Measurements from ENCODE around the gene SRP68. TPM values are rescaled to one million over a fixed set of nuclear protein-coding genes. Genes with fewer than 3 reads are reported as not detected.

Gene SRP68
- polyA plus RNA-seq, 4 donors, result 87.6 to 114 (median 109) TPM

DNA sequence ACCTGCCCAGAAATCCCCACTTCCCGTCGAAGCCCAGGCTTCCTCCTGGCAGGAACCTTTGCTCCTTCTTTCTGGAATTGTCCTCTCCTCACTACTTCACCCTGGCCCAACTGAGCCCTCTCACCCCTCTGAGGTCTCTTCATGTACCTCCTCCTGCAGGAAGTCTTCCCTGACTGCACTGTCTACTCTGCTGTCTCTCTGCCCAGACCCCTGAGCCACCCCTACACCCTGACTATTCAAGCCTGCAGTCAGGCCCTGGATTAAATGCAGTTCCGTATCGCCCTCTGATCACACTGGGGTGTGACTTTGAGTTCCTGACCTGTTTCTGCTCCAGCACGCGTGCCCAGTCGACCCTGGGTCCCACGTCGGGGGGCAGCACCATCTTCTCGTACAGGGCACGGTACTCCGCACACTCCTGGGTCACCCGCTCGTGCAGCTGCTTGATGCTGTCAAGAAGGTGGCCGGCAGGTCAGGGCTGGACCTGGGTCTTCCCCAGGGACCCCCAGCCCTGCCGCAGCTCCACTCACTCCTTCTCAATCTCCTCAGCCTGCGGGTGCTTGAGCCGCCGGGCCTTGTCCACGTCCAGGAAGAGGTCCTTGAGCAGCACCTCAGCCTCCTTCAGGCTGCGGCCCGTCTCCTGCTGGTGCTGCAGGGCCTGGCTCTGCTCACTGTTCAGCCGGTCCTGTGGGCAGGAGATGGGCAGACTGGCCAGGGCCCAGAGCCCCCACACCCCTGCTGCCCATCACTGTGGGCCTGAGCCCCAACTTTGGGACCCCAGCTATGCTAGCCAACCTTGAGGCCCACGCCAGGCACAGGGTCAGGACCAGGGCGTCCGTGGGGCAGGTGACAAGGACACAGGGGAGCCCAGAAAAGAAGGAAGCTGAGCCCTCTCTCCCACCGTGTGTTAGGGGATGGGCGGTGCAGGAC is 49.1 kb downstream of the SRP68 start:
- no peak for DNase-seq (ENCODE audit: low read depth in 4 of 4, low spot score in 3 of 4)

DNA sequence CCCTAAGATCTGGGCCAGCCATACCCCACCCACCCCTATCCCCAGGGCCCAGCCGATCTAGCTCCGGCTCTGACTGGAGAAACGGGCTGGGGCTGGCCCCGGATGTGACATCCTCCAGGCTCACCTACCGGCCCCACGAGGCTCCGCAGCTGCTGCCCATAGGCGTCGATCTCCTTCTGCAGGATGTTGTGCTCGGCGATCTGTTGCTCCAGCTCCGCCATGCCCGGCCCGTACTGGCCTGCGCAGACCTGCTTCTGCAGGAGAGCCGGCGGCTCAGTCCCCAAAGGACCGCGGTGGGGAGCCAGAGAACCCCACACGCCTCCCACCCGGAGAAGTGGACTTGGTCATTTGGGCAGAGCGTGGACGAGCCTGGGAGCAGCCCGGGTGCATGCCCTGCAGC is 50.0 kb downstream of the SRP68 start:
- no peak for DNase-seq (ENCODE audit: low read depth in 4 of 4, low spot score in 3 of 4)

DNA sequence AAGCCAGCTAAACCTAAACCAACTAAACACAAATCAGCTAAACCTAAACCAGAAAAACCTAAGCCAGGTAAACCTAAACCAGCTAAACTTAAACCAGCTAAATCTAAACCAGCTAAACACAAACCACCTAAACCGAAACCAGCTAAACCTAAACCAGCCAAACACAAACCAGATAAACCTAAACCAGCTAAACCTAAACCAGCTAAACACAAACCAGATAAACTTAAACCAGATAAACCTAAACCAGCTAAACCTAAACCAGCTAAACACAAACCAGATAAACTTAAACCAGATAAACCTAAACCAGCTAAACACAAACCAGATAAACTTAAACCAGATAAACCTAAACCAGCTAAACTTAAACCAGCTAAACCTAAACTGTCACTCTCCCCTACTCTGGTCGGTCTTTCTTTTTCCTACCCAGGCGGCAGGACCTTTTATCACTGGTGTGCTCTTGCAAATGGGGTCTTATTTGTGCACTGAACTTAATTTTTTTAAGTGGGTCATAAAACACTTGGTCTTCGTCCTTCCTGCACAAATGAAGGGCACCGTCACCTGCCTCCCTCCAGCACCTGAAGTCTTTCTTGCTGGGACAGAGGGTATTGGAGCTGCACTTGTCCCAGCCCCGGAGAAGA is 52.4 kb downstream of the SRP68 start:
- no peak for DNase-seq (ENCODE audit: low read depth in 4 of 4, low spot score in 3 of 4)

DNA sequence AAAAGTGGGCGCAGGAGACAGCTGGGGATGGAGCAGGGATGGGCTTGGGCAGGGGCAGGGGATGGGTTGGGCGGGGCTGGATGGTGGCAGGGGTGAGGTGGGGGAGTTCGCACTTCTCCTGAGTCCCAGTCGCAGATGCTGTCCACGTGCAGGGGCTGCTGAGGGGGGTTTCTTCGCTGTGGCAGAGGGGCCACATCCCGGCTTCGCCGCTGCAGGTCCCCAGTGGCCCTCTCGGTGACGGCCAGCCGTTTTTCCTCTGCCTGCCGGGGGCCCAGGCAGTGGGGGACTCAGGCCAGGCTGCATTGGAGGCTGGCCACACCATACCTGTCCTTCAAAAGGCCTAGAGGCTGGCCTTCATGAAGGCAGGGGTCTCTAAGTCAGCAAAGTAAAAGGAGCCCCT is 53.5 kb downstream of the SRP68 start:
- DNase-seq (ENCODE audit: low read depth in 4 of 4, low spot score in 3 of 4), result no peak

DNA sequence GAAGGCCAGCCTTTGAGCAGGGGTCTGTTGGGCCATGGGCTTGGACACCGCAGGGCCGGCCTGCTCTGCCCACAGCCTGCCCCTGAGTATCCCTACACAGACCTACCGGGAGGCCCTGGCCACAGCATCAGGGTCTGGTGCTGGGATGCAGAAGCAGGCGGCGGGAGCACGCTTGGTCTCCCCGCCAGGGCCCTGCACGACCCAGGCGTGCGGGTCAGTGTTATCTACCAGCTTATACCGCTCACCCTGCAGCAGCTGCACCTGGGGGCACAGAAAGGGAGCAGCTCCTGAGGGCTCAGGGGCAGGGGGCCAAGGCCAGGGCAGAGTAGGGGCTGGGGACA is 54.0 kb downstream of the SRP68 start:
- DNase-seq (ENCODE audit: low read depth in 4 of 4, low spot score in 3 of 4), result no peak

DNA sequence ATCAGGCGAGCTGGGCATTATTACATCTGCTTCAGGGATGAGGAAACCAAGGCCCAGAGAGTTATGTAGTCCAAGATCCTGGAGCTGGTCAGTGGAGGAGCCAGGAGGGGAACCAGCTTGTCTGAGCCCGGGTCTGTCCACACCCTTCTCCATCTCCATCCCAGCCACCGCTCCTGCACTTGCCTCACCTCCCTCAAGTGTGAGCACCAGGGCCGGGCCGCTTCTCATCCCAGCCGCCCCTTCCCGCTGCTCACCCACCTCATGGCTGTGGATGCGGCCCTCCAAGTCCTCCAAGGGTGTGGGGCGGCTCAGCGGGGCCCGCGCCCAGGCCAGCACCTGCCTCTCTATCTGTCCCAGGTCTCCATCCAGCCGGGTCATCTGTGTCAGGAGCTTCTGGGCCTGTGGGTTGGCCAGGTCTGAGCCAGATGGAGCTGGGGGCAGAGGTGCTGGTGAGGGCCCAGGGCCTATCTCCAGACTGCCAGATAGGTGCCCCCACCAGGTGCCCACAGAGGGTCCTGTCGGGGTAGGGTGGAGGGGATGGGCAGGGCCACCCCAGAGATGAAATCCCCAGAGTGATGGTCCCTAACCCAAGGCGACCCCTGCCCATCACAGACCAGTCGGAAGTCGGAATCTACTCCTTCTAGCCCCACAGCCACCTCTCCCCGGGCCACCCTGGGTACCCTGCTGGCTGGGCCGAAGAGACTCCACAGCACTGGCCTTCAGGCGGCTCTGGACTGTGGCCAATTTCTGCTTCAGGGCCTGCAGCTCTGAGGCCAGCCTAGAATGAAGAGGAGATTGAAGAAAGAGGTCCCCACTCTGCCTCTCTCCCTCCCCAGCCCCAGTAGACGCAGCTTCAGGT is 54.6 kb downstream of the SRP68 start:
- no peak for DNase-seq (ENCODE audit: low read depth in 4 of 4, low spot score in 3 of 4)

DNA sequence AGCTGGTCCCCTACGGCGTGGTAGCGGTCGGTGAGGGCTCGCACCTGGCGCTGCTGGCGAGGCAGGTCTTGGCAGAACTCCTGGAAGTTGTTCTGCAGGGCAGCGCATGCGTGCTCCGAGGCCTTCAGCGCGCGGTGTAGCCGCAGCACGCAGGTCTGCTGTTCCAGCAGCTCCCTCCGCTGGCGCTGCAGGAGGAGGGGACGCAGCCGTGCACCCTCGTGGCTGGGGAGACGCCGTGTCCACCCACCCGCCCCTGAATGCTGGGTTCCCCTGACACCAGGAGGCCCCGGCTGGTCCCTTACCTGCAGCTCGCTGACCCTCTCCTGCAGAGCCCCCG is 57.4 kb downstream of the SRP68 start:
- no peak for DNase-seq (ENCODE audit: low read depth in 4 of 4, low spot score in 3 of 4)

DNA sequence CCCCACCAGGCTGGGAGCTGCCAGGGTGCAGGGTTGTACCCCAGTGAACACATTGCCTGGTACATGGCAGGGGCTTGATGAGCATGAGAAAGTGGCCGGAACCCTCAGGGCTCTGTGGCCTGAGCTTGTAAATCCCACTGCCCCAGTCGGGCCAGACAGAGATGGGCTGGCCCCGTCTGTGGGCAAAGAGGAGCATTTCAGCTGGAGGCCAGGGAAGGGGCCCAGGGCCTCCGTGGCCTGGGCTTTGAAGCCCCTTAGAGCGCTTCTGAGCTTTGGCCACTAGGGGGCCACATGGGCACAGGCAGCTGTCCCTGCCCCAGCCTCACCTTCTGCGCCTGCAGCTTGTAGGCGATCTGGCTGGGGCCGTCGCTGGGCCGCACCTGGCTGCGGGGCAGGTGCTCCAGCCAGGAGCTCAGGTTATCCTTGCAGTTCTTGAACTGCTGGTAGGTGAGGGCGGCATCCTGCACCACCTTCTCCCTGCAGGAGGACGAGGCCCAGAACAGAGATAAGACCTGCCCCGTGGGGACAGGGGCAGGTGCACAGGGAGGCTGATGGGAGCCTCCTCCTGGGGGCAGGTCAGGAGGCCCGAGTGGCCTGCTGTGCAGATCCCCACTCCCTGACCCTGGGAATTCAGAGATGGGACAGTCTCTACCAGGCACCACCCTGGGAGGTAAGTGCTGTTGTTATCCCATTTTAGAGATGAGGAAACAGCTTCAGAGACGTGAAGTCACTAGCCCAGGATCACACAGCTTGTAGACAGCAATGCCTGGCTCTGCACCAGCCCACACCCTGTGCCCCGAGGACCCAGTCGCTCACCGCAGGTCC is 58.0 kb downstream of the SRP68 start:
- DNase-seq (ENCODE audit: low read depth in 4 of 4, low spot score in 3 of 4), result peak in 1 of 4 donors; percentile 65

DNA sequence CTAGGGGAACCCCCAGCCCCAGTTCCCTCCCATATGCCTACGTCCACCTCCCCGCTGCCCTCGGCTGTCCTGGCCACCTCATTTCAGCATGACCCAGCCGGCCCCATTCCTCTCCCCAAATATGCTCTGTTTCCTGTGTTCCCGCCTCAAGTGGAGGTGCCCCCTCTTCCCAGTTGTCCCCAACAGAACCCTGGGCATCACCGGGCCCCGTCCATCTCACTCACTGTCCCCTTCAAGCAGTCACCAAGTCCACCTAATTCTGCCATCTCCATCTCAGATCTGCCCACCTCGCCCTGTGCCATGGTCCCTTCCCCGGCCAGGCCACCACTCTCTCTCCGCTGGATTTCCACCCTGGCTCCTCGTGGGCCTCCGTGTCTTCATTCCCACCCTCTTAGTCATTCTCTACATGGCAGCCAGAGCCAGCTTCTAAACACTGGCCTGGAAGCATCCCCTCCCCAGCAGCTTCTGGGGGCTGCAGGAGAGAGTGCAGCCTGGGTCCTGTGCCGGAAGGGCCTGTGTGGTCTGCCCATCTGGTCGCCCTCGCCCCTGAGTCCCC is 58.9 kb downstream of the SRP68 start:
- no peak for DNase-seq (ENCODE audit: low read depth in 4 of 4, low spot score in 3 of 4)

DNA sequence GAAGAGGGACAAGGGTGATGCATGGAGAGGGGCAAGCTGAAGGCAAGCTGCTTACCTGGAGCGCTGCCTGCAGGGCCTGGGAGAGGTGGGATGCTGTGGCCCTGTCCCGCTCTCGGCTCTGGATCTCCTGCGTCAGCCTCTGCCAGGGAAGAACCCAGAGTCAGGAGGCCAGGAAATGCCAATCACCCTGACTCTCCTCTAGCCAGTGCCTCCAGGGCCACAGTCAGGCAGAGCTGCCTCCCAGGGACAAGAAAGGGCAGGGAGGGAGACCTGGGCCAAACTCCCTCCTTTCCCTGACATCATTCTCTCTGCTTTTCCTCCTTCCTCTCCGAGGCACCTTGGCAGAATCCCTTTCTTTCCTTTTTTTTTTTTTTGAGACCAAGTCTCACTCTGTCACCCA is 60.4 kb downstream of the SRP68 start:
- no peak for DNase-seq (ENCODE audit: low read depth in 4 of 4, low spot score in 3 of 4)

DNA sequence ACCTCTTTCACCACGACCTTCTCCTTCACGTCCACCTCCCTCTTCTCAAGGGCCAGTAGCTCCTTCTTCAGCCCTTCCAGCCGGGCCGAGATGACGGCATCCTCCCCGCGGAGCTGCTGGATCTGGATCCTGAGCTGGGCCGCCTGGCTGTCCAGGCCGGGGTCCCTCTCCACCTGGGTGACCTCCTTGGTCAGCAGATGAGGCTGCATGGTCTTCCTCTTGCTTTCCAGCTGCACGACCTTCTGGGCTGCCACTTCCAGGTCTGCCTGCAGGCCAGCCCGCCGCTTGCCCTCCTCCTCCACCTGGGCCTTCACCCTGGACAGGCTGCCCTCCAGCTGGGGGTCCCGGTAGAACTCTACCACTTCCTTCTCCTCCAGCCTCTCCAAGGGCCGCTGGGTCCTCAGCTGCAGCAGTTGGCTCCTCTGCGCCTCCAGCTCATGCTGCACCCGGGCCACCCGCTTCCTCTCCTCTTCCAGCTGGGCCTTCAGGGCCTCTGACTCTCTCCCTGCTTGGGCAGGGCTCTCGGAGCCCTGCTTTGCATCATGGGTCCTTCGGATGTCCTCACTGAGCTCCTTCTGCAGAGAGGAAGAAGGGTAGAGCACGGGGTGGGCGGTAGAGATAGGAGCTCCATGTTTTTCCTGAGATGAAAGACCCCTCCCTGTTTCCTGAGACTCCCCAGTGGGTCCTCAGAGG is 62.2 kb downstream of the SRP68 start:
- DNase-seq (ENCODE audit: low read depth in 4 of 4, low spot score in 3 of 4), result no peak

DNA sequence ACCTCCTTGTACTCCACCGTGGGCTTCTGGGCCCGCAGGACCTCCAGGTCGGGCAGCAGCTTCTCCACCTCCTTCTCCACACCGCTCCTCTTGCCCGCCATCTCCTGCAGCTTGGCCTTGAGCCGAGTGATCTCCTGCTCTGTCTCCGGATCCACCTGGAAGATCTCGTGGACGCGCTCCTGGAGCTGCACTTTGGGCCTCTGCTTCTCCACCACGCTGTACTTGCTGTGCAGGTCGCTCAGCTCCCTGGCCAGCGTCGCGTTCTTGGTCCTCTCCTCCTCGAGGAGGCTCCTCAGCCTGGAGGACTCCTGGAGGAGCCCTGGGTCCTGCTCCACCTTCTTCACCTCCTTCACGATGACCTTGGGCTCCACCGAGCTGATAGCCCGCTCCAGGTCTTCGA is 62.9 kb downstream of the SRP68 start:
- DNase-seq (ENCODE audit: low read depth in 4 of 4, low spot score in 3 of 4), result no peak

DNA sequence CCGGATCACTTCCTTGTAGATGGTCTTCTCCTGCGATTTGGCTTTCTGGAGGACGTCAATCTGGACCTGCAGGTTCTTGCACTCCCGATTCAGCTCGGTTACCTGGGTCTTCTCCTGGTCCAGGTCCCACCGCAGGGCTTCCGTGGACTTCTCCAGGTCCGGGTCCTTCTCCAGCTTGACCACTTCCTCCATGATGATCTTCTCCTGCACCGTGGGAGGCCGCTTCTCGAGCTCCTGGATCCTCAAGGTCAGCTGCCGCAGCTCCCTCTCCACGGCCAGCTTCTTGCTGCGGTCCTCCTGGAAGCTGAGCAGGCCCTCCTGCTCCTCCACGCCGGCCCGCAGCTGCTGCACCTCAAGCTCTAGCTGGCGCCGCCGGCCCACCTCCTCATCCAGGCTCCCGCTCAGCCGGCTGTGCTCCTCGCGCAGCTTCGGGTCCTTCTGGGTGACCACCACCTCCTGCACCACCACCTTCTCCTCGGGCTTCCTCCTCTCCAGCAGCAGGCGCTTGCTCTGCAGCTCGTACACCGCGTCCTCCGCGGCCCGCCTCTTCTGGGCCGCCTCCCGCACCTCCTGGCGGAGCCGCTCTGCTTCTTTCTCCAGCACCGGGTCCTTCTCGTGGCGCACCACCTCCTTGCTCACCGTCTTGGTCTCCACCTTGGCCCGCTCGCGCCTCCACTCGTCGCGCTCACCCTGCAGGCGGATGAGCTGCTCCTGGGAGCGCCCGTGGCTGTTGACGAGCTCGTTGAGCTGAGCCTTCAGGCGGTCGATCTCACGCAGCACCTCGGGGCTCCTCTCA is 63.5 kb downstream of the SRP68 start:
- no peak for DNase-seq (ENCODE audit: low read depth in 4 of 4, low spot score in 3 of 4)

DNA sequence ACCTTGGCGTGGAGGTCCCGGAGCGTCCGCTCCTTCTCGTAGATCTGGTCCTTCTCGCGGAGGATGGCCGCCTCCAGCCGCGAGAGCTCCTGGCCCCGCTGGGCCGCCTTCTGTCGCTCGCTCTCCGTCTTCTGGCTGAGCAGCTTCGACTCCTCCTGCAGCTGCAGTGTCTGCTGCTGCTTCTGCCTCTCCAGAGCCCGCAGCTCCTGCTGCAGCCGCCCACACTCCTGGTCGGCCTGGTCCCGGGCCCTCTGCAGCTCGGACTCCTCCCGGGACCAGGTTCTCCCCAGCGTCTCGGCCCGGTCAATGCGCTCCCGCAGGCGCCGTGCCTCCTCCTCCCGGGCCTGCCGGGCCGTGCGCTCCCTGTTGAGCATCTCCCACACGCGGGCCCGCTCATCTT is 64.1 kb downstream of the SRP68 start:
- no peak for DNase-seq (ENCODE audit: low read depth in 4 of 4, low spot score in 3 of 4)

DNA sequence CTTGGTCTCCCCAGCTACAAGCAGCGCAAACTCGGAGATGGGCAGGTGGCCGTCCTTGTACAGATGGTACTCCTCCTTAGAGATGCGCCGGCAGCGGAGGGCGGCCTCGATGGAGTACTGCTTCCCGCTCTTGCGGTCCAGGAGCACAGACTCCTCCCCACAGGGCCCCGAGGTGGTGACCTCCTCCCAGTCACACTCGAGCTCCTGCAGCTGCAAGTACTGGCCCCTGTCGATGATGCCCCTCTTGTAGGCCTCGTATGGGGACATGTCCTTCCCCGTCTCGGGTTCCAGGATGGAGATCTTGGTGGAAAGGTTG is 64.5 kb downstream of the SRP68 start:
- no peak for DNase-seq (ENCODE audit: low read depth in 4 of 4, low spot score in 3 of 4)

DNA sequence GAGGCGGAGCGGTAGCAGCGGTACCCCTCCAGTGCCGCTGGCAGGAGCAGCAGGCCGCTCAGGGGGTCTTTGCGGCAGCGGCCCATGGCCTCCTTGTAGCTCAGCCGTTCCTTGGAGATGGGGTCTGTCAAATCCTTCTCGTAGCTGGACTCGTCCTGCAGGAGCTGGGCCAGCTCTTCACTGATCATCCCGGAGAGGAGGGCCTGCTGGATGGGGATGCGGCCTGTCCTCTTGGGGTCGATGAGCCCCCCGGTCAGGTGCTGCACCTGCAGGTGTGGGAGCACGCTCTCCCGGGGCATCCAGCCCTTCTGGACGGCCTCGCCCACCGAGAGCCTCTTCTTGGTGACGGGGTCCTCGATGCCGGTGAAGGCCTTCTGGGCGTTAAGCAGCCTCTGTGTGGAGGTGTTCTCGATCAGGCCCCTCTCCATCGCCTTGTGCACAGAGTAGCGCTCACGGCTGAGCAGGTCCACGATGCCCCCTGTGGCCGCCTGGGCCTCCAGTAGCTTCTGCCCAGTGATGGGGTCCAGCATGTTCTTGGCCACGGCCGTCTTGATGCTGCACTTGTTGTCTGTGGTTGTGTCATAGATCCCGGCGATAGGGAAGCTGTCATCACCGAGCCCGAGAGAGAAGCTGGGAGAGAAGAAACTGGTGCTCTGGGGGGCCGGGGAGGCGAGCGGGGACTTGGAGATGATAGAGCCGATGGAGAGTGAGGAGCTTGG is 65.0 kb downstream of the SRP68 start:
- no peak for DNase-seq (ENCODE audit: low read depth in 4 of 4, low spot score in 3 of 4)

DNA sequence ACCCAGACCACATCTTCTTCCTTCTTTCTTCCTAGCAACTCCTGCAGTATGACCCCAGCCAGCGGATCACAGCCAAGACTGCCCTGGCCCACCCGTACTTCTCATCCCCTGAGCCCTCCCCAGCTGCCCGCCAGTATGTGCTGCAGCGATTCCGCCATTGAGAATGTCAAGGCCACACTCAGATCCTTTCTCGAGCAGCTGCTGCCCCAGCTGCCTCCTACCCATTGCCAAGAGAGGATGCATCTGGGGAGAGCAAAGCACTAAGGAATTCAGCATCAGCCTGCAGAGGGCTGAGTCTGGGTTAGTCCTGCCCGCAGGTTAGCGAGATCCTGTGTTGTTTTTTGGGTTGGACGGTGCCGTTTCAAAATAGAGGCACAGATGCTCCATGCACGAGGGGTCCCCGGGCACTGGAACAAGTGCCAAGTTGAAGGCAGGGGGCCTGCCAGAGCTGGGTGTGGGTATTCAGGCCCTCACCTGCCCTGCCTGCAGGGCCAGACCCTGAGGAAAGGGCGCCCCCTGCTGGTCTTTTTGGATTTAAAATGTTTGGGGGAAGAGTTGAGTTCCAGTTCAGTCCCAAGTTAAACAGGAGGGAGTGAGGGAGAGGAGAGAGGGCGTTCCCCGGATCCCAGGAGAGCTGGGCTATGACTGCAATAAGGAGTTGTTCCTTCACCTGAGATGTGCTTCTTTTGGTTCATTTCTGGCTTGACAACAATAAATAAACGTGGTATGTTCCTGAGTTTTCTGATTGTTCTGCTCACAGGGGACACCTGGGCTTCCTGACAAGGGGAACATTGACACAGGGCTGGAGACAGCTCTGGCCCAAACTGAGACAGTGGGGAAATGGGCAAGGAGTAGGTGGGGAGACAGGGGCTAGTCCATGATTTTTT is 66.8 kb downstream of the SRP68 start:
- no peak for DNase-seq (ENCODE audit: low read depth in 4 of 4, low spot score in 3 of 4)

Measured in left renal pelvis (tissue), 4 donors.